Activated naive CD4-positive, alpha-beta T cell treated with anti-CD3 and anti-CD28 coated beads, Interleukin-2, amount 50 U/mL, for 24 hours (primary cell): ENCODE results near the gene ADGRD1.

ENCODE experiments used
- H3K27ac Mint-ChIP-seq: one replicate; pipeline ENCODE4 v1.8.0; 2021; ENCODE audit warnings: mild to moderate bottlenecking, mixed read lengths
- H3K27me3 Mint-ChIP-seq: one replicate; pipeline ENCODE4 v1.8.0; 2021; ENCODE audit warnings: mixed read lengths
- H3K36me3 Mint-ChIP-seq: one replicate; pipeline ENCODE4 v1.8.0; 2021; ENCODE audit warnings: mixed read lengths
- H3K4me1 Mint-ChIP-seq: one replicate; pipeline ENCODE4 v1.8.0; 2021; ENCODE audit warnings: mixed read lengths
- H3K4me3 Mint-ChIP-seq: one replicate; pipeline ENCODE4 v1.8.0; 2021; ENCODE audit warnings: mild to moderate bottlenecking, mixed read lengths
- H3K9me3 Mint-ChIP-seq: one replicate; pipeline ENCODE4 v1.8.0; 2021; ENCODE audit warnings: mixed read lengths

ADGRD1 gene

DNA sequence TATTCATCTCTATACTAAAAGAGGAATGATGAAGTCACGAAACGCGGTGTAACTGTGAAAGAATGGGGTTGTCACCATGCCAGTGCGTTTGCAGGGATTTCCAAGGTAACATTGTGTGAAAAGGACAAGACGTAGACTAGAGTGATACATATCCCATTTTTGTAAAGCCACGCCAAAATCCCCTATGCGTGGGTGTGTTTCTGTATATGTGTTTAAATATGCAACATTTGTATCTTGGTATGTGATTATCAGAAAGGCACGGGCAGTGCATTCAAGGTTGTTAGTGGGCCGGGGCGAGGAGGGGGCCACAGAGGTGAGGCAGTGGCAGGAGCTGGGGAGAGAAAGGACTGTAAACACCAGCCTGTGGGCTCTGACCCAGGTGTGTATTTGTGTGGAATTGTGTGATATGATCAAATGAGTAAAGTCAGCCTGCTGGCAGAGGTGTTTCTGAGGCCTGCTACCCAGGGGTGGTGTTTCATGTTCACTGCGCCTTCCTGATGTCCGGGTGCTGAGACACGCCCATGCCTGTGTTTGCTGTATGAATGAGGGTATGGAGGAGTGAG is 137.8 kb downstream of the ADGRD1 start:
- H3K9me3 Mint-ChIP-seq, result no peaks in the 10 kb centered on the region
- no peaks in the 10 kb centered on the region for H3K27me3 Mint-ChIP-seq
- H3K4me3 Mint-ChIP-seq, result no peak overlapping the region
- no peak overlapping the region for H3K27ac Mint-ChIP-seq
- H3K36me3 Mint-ChIP-seq, result no peaks in the 10 kb centered on the region
- peaks cover 4% of the 10 kb centered on the region for H3K4me1 Mint-ChIP-seq

- H3K36me3 Mint-ChIP-seq, result no peaks in the 10 kb centered on the region
- H3K27ac Mint-ChIP-seq, result no peak overlapping the region
- peaks cover 4% of the 10 kb centered on the region for H3K4me1 Mint-ChIP-seq
- H3K9me3 Mint-ChIP-seq, result no peaks in the 10 kb centered on the region
- H3K27me3 Mint-ChIP-seq, result no peaks in the 10 kb centered on the region
- no peak overlapping the region for H3K4me3 Mint-ChIP-seq
Measured at GRCh38 chr12:131091976-131092691, 138.4 kb downstream of the ADGRD1 start.

- no peaks in the 10 kb centered on the region for H3K27me3 Mint-ChIP-seq
- H3K36me3 Mint-ChIP-seq, result no peaks in the 10 kb centered on the region
- no peaks in the 10 kb centered on the region for H3K9me3 Mint-ChIP-seq
- no peak overlapping the region for H3K27ac Mint-ChIP-seq
- no peak overlapping the region for H3K4me3 Mint-ChIP-seq
- peaks cover 4% of the 10 kb centered on the region for H3K4me1 Mint-ChIP-seq
Measured at GRCh38 chr12:131092901-131093603, 139.3 kb downstream of the ADGRD1 start.

- no peak overlapping the region for H3K27ac Mint-ChIP-seq
- no peaks in the 10 kb centered on the region for H3K36me3 Mint-ChIP-seq
- H3K4me3 Mint-ChIP-seq, result no peak overlapping the region
- peaks cover 4% of the 10 kb centered on the region for H3K4me1 Mint-ChIP-seq
- no peaks in the 10 kb centered on the region for H3K27me3 Mint-ChIP-seq
- H3K9me3 Mint-ChIP-seq, result no peaks in the 10 kb centered on the region
Measured at GRCh38 chr12:131093604-131093955, 139.9 kb downstream of the ADGRD1 start.

- Mint-ChIP-seq H3K36me3 (no peaks in the 10 kb centered on the region), H3K4me1 (peaks cover 4% of the 10 kb centered on the region), H3K27ac (no peak overlapping the region), H3K27me3 (no peaks in the 10 kb centered on the region), H3K4me3 (no peak overlapping the region), H3K9me3 (no peaks in the 10 kb centered on the region)
Measured at GRCh38 chr12:131093971-131094830, 140.5 kb downstream of the ADGRD1 start.

GRCh38 chr12:131094831-131095805 is 141.4 kb downstream of the ADGRD1 start:
- Mint-ChIP-seq H3K4me3 (no peak overlapping the region), H3K27ac (no peak overlapping the region), H3K4me1 (peaks cover 4% of the 10 kb centered on the region), H3K9me3 (no peaks in the 10 kb centered on the region), H3K27me3 (no peaks in the 10 kb centered on the region), H3K36me3 (no peaks in the 10 kb centered on the region)

DNA sequence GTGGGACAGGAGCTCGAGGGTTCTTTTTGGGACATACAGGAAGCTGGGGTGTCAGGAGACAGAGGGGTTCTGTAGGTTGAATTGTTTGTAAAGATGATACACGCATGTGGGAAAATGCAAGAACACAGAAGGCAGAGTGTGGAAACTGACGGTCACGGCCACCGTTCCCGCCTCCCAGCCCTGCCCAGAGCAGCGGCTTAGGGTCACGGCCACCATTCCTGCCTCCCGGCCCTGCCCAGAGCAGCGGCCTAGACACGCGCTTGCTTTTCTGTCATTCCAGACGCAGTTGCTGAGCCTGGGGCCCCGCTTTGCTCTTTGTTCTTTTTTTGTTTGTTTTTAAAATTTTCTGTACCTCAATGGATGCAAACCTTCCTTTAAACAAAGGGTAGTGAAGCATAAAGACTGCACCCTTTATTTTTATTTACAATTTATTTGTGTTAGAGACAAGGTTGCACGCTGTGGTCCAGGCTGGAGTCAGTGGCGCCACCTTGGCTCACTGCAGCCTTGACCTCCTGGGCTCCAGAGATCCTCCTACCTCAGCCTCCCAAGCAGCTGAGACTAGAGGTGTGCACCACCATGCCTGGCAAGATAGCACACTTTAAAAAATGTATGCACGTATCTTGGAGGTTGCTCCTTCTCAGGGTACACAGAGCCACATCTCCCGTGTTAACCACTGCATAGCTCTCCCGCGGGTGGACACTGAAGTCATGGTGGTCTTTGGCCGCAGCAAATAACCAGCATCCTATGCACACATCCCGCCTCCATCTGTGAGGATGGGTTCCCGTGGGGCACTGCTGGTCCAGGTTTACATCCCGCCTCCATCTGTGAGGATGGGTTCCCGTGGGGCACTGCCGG is 142.3 kb downstream of the ADGRD1 start:
- Mint-ChIP-seq H3K4me1 (peaks cover 4% of the 10 kb centered on the region), H3K36me3 (no peaks in the 10 kb centered on the region), H3K27me3 (no peaks in the 10 kb centered on the region), H3K9me3 (no peaks in the 10 kb centered on the region), H3K27ac (no peak overlapping the region), H3K4me3 (no peak overlapping the region)

GRCh38 chr12:131096681-131097181 is 143.0 kb downstream of the ADGRD1 start:
- H3K27ac Mint-ChIP-seq, result no peak overlapping the region
- no peaks in the 10 kb centered on the region for H3K36me3 Mint-ChIP-seq

GRCh38 chr12:131097202-131098177 is 143.8 kb downstream of the ADGRD1 start:
- Mint-ChIP-seq H3K4me1 (peaks cover 4% of the 10 kb centered on the region), H3K27me3 (no peaks in the 10 kb centered on the region), H3K9me3 (no peaks in the 10 kb centered on the region), H3K27ac (no peak overlapping the region), H3K36me3 (no peaks in the 10 kb centered on the region), H3K4me3 (no peak overlapping the region)

More at GRCh38 chr12:131096681-131097181, 143.0 kb downstream of the ADGRD1 start:
- no peaks in the 10 kb centered on the region for H3K27me3 Mint-ChIP-seq
- no peaks in the 10 kb centered on the region for H3K9me3 Mint-ChIP-seq
- H3K4me1 Mint-ChIP-seq, result peaks cover 4% of the 10 kb centered on the region
- no peak overlapping the region for H3K4me3 Mint-ChIP-seq

GRCh38 chr12:131098178-131098981 is 144.7 kb downstream of the ADGRD1 start:
- Mint-ChIP-seq H3K27me3 (no peaks in the 10 kb centered on the region), H3K36me3 (no peaks in the 10 kb centered on the region), H3K4me3 (no peak overlapping the region), H3K27ac (no peak overlapping the region), H3K9me3 (no peaks in the 10 kb centered on the region), H3K4me1 (no peaks in the 10 kb centered on the region)

DNA sequence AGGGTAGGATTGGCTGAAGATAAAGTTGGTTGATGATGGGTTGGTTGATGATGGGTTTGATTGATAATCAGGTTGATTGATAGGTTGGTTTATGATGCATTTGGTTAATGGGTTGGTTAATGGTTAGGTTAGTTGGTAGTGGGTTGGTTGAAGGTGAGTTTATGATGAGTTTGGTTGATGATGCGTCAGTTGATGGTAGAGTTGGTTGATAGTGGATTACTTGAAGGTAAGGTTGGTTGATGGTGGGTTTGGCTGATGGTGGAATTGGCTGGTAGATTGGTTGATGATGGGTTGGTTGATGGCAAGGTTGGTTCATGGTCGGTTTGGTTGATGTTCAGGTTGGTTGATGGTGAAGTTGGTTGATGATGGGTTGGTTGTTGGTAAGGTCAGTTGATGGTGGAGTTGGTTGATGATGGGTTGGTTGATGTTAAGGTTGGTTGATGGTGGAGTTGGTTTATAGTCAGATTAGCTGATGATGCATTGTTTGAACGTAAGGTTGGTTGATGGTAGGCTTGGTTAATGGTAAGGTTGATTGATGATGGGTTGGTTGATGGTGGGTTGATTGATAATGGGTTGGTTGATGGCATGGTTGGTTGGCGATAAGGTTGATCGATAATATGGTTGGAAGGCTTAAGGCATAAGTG is 146.4 kb downstream of the ADGRD1 start:
- H3K4me3 Mint-ChIP-seq, result no peak overlapping the region
- H3K36me3 Mint-ChIP-seq, result no peaks in the 10 kb centered on the region
- no peaks in the 10 kb centered on the region for H3K9me3 Mint-ChIP-seq
- no peak overlapping the region for H3K27ac Mint-ChIP-seq
- H3K4me1 Mint-ChIP-seq, result peaks cover 6% of the 10 kb centered on the region
- H3K27me3 Mint-ChIP-seq, result no peaks in the 10 kb centered on the region

DNA sequence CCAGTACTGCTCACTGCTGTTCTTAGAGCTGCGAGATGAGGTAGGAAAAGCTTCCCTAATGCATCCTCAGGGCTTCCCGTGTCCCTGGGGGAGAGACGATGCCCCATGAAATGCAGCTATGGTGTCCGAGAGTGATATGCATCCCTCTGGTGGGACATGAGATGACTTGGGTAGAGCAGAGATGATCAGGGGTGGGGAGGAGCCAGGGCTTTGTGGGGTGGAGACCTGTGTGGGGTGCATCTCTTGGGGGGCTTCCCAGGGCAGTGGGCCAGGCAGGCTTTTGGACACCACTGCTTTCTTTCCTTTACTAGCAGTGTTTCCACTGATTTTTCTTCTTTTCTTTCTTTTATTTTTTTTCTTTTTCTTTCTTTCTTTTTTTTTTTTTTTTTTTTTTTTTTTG is 147.3 kb downstream of the ADGRD1 start:
- no peaks in the 10 kb centered on the region for H3K9me3 Mint-ChIP-seq
- H3K27me3 Mint-ChIP-seq, result no peaks in the 10 kb centered on the region
- H3K27ac Mint-ChIP-seq, result no peak overlapping the region
- no peaks in the 10 kb centered on the region for H3K36me3 Mint-ChIP-seq
- no peak overlapping the region for H3K4me3 Mint-ChIP-seq
- H3K4me1 Mint-ChIP-seq, result peaks cover 14% of the 10 kb centered on the region
